ENCODE data around the gene GNG7.
"Not testable (repeated sequence)": the region's sequence is repeated elsewhere in the genome, so short reads cannot be mapped to it uniquely, and the experiment has no call there.

The GNG7 gene

DNA sequence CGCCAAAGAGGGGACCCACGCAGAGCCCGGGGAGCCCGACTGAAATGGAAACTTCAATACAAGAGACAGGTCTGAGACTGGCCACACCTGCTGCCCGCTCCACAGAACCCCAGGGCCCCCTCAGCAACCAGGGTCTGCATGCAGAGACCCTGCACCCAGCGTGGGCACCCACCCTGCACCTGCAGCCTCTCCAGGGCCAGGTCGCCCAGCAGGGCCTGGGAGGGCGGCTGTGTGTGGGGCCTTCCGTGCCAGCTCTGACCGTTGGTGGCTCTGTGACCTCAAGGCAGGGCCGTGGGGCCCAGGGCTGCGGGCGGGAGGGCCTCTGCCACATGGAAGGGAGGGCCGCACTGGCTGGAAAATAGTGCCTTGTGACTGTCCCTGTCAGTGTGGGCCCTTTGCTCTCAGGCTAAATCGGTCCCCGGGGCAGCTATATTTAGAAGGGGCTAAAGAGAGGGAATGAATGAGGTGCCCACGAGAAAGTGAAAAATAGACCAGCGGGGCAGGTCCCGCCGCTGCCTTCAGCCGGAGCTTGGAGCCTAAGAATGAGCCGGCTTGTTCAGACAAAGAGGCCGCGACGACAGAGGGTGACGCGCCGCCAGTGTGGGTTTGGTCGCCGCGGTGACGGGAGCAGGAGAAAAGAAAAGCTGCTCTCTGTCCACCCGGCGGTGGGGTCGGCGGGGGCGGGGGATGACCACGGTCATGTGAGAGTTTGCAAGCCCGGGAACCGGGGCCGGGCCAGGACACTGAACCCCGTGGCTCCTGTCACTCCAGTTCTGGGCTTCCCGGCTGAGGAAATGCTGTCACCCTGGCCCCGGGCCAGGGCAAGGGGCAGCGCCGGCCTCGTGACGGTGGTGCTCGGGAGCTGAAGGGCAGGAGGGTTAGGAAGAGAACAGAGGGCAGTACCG lies 156.1 kb downstream of the GNG7 start:
- DNase-seq: no peak

DNA sequence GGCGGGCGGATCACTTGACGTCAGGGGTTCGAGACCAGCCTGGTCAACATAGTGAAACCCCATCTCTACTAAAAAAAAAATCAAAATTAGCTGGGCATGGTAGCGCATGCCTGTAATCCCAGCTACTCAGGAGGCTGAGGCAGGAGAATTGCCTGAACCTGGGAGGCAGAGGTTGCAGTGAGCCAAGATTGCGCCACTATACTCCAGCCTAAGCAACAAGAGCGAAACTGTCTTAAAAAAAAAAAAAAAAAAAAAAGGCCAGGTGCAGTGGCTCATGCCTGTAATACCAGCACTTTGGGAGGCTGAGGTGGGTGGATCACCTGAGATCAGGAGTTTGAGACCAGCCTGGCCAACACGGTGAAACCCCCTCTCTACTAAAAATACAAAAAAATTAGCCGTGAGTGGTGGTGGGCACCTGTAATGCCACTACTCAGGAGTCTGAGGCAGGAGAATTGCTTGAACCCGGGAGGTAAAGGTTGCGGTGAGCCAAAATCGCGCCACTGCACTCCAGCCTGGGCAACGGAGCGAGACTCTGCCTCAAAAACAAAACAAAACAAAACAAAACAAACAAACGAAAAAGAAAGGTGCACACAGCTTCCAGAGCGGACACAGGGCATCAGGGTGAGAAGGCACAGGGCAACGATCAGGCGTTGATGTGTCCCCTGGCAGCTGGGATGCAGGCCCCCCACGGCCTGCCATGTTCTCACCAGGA lies 156.9 kb downstream of the GNG7 start:
- not testable (repeated sequence) for DNase-seq

DNA sequence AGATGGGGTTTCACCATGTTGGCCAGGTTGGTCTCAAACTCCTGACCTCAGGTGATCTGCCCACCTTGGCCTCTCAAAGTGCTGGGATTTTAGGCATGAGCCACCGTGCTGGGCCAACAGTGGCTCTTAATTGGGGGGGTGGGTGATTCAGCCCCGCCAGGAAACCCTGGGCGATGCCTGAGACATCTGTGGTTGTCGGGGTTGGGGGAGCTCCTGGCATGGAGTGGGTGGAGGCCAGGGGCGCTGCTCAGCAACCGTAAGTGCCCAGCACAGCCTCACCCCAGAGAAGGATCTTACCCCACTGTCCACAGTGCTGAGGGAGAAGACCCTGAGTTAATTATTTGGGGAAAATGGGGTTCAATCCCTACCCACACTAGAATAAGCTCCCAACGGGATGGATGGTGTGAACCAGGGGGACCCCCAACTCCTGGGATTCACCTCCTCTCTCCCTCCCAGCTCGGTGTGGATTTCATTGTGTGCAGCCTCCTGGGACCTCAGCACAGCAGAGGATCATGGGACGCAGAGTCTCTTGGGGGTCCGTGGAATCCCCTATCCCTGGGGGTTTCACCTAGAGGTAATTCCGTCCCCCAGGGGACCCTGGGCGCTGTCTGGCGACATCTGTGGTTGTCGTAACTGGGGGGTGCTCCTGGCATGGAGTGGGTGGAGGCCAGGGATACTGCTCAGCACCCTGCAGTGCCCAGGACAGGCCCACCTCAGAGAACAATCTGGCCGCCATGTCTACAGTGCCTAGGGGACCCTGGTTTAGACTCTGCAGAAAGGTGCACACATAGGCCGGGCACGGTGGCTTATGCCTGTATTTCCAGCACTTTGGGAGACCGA lies 157.7 kb downstream of the GNG7 start:
- no peak for DNase-seq

DNA sequence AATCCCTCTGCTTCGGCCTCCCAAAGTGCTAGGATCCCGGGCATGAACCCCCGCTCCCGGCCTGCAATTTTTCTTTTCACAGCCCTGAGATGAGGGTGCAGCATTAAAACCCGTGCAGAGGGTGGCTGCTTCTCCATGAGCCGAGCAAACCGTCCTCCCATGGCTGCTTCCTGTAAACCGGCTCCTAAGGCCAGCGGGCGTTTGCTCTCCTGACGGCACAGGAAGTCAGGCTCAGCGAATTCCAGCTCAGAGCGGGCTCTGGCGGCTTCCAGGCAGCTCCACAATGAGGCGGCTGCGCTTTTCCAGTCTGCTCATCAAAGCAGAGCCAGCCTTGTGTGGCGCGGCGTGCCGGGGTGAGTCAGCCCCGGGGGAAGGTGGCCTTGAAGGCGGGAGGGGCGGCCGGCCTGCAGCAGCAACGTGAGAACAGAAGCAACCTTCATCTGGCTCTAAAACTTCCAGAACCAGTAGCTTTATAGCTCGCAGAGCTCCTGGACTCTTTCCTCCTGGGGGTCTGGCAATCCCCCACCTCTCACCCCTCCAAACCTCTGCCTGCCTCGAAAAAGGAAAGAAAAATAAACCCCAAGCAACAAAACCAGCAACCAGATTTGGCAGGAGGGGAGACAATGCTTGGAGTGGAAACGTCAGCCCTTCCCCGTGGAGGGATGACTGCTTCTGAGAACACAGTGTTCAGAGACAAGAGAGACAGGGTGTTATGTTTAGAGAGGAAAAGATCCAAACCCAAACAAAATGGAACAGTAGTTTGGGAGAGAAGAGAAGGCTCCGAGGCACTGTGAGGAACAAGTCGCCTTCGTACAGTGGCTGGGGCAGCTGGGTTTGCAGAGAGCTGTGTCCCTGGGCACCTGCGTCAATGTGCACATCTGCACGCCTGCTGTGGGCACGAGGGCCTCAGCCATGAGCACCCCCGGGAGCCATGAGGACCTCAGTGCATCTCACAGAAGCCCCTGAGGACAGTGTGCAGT lies 158.7 kb downstream of the GNG7 start:
- DNase-seq: peak; percentile 64

- not testable (repeated sequence) for DNase-seq
These were observed 159.4 kb downstream of the GNG7 start for GRCh38 chr19:2543072-2543462.

GRCh38 chr19:2542341-2543069 lies 160.0 kb downstream of the GNG7 start:
- no peak for DNase-seq

DNA sequence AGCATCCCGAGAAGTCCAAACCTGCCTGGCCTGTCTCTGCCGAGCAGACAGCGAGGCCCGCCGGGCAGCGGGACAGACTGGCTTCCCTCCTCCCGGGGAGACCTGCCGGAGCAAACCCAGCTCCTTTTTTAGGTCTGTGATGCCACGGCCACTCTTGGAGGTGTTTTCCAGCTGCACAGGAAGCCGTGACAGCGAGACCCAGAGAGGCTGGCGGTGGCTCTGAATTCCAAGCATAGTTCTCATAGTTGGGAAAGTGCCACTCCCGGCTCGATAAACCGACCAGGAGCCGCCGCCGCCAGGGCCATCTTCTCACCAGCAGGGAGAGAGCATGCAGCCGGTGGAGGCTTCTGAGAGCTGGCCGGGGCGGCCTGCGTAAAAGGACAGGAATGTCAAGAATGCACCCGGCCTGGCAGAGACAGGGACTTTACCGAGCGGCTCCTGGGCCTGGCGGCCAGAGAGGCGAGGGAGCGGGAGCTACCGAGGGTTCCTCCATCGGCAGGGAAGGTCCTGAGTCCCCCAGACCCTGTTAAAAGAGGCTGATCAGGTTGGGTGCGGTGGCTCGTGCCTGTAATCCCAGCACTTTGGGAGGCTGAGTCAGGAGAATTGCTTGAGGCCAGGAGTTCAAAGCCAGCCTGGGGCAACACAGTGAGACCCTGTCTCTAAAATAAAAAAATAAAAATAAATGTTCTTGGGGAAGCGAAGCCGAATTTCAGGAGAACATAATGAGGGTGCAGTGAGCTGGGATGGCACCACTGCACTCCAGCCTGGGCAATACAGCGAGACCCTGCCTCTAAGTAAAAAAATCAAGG lies 161.6 kb downstream of the GNG7 start:
- no peak for DNase-seq

DNA sequence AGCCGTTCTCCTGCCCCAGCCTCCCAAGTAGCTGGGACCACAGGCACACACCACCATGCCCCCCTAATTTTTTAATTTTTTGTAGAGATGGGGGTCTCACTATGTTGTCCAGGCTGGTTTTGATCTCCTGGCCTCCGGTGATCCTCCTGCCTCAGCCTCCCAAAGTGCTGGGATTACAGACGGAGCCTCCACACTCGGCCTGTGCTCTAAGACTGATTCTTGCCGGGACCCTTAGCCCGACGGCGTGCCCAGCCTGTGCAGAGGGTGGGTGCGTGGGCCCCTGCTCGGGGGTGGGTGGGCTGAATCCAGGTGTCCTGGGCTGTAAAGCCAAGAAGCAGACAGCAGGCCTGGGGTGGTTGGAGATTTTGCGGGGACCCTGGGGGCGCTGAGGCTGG lies 162.2 kb downstream of the GNG7 start:
- DNase-seq: no peak

DNA sequence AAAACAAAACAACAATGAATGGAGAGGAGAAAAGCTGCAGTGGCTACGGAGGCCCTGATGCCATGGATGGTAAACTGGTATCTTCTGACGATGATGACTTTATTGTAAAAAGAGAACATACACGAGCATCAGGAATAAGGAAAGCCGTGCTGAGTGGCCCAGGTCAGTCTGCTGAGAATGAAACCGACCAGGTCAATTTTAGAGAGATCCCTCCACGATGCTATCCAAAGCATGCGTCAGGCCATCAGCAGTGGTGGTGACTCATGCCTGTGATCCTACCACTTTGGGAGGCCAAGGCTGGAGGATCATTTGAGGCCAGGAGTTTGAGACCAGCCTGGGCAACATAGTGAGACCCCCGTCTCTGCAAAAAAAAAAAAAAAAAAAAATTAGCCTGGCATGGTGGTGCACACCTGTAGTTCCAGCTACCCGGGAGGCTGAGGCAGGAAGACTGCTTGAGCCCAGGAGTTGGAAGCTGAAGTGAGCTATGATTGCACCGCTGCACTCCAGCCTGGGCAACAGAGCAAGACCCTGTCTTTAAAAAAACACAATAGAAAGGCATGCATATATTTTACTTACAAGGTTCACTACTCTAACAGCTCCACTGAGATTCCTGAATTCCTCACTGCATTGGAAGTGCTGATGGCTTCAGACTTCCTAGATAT lies 164.3 kb downstream of the GNG7 start:
- no peak for DNase-seq

GRCh38 chr19:2537584-2537983 lies 164.9 kb downstream of the GNG7 start:
- DNase-seq: peak; percentile 70

DNA sequence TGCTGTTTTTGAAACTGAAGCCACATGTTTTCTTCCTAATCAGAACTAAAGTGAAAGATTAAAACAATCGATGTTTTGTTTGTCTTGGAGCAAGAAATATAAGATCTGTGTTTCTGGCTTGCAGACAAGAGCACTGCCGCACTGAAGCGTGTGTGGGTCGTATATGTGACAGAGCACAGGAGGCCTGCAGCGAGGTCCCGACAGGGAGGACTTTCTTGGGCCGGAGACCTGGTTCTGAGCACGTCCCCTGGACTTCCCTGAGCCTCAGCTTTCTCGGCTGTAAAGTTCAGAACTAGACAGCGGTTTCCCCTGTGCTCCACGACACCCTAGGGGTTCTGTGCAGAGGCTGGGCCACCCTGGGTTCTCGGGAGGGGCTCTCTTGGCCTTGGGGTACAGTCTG lies 166.0 kb downstream of the GNG7 start:
- DNase-seq: no peak

GRCh38 chr19:2534423-2535013 lies 168.0 kb downstream of the GNG7 start:
- DNase-seq: no peak

DNA sequence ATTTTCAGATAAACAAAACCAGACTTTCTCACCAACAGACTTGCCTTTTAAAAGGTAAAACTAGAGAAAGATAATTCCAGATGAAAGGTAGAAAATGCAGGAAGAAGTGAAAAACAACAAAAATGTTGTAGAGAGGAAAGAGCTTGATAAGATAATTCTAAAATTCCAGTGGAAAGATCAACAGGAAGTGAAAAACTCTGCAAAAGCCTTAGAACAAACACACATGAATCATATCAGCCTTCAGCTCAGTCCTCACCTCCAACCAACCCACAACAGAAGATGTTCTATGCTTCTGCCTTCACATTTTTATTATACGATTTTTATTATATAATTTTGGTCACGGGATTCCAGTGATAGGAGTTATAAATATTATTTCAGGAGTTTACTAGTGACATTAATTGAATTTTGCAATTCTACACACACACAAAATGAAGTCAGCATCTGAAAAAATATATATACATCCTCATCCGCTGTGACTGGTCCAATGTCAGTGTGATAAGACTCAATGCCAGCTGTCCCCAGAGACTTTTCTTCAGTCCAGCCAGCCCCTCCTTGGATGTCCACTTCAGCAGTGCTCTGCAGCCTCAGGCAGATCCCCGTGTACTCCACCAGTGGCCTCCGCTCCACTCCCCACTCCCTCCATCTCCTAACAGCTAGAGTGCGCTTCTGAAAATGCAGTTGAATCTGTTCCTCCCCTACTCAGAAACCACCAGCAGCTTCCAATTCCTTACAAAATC lies 168.6 kb downstream of the GNG7 start:
- peak; percentile 14 for DNase-seq

GRCh38 chr19:2533072-2533425 lies 169.4 kb downstream of the GNG7 start:
- no peak for DNase-seq

DNA sequence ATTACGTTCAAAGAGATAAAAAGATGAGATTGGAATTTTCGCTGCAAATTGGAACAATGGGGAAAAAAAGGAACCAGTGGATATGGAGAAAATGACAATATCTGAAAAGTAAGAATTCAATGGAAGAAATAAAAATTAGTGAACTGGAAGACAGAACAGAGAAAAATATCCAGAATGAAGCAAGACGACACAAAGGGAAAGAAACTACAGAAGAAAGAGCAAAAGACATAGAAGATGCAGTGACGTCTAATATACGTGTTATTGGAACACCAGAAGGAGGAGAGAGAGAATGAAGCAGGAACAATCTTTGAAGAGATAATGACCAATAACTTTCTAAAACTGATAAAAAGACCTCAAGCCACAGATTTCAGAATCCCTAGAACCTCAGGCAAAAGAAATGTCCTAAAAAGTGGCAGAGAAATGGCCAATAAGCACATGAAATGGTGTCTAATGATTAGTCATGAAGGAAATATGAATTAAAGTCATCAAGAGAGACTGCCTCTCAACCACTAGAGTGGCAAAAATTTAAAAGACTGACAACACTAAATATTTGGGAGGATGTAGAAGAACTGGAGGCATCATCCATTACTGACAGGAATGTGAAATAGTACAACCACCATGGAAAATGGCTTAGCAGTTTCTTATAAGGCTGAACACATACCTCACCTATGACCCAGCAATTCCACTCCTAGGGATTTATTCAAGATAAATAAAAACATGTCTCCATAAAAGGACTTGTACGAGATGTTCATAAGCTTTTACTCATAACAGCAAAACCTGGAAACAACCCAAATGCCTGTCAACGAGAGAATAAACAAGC lies 170.0 kb downstream of the GNG7 start:
- no peak for DNase-seq

- not testable (repeated sequence) for DNase-seq
These were observed 172.6 kb downstream of the GNG7 start for GRCh38 chr19:2529942-2530341.

- no peak for DNase-seq
These were observed 173.0 kb downstream of the GNG7 start for GRCh38 chr19:2529473-2529918.

- DNase-seq: no peak
These were observed 173.8 kb downstream of the GNG7 start for GRCh38 chr19:2528675-2529101.

Measured in activated CD4-positive, alpha-beta T cell treated with anti-CD3 and anti-CD28 coated beads, Interleukin-2, amount 50 U/mL, for 16 hours (primary cell).